GM12892 (cell line): Measurements from ENCODE around the gene IL12A.

Source experiments
- POLR2AphosphoS5 ChIP-seq: IDR thresholded peaks from 2 replicates; pipeline ENCODE4 v1.6.1; 2011; ENCODE audit warnings: low read depth, low read length, control low read depth
- TAF1 ChIP-seq: IDR thresholded peaks from 2 replicates; pipeline ENCODE4 v1.6.1; 2011; ENCODE audit warnings: low read depth, mild to moderate bottlenecking, control low read depth, low read length, borderline replicate concordance

DNA sequence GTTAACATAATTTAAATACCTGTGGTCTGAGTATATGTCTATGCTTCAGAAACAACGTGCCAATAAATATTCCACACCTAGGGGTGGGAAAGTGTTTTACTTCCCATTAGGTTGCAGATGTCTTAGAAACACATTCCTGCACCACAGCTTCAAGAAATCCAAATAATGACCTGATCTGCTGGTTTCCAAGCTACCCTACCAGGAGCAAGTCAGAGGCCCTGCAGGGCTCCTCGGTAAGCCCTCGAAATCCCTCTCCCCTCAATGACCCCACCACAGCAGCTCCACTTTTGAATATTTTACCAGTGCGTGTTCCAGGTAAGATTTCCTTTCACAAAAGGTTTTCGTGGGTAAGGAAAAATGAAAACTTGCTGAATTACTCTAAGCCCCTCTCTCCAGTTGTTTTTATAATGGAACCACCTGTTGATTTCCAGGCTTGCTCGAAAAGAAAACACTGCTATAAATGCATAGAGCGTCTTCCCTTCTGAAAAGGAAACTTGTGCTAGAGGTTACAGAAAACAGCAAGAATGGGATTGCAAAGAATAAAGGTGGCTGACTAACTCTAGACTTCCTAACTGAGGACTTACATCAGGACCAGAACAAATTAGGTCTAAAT lies 12.6 kb downstream of the IL12A start:
- TF ChIP-seq POLR2AphosphoS5, result no peak
- no peak for TF ChIP-seq TAF1
